Astrocyte of the cerebellum (primary cell): ENCODE results near the gene RHEB.

Experiments
- DNase-seq: peaks from one replicate; pipeline ENCODE4 v3.0.0-alpha.2; 2011; ENCODE audit warnings: low read depth
- H3K4me3 ChIP-seq: 2 replicates; pipeline ENCODE4 v1.5.1; 2011; ENCODE audit warnings: mild to moderate bottlenecking, low read depth, low read length, moderate library complexity
- CTCF ChIP-seq: IDR thresholded peaks from 2 replicates; pipeline ENCODE4 v1.5.1; 2012; ENCODE audit warnings: low read length, low read depth, moderate library complexity, mild to moderate bottlenecking; ENCODE audit errors: missing control alignments
- in situ Hi-C: cut with HindIII; loops from 2 replicates; pipeline ENCODE4 v1.10.0; 2017; ENCODE audit warnings: low sequenced_read_pairs

The RHEB gene

GRCh38 chr7:151468217-151469018 is 51.3 kb downstream of the RHEB start:
- in situ Hi-C loops: no loop called here

GRCh38 chr7:151465169-151465568 is 54.5 kb downstream of the RHEB start:
- H3K4me3 ChIP-seq: no peak overlapping the region
- no peak for TF ChIP-seq CTCF
- in situ Hi-C loops: no loop called here
- no peak for DNase-seq

More at GRCh38 chr7:151468217-151469018, 51.3 kb downstream of the RHEB start:
- DNase-seq: no peak
- no peak overlapping the region for H3K4me3 ChIP-seq
- no peak for TF ChIP-seq CTCF

- DNase-seq: no peak
- no peak for TF ChIP-seq CTCF
- no peak overlapping the region for H3K4me3 ChIP-seq
- in situ Hi-C loops: no loop called here
Observed at GRCh38 chr7:151462306-151462779, 57.4 kb downstream of the RHEB start.

GRCh38 chr7:151461942-151462230 is 57.8 kb downstream of the RHEB start:
- in situ Hi-C loops: no loop called here
- DNase-seq: no peak
- H3K4me3 ChIP-seq: no peak overlapping the region
- TF ChIP-seq CTCF: no peak

- in situ Hi-C loops: no loop called here
- H3K4me3 ChIP-seq: no peak overlapping the region
- TF ChIP-seq CTCF: no peak
- no peak for DNase-seq
Observed at GRCh38 chr7:151461096-151461941, 58.4 kb downstream of the RHEB start.

- TF ChIP-seq CTCF: no peak
- peak overlapping the region; percentile 8 for H3K4me3 ChIP-seq
- no peak for DNase-seq
- in situ Hi-C loops: no loop called here
Observed at GRCh38 chr7:151460474-151460855, 59.2 kb downstream of the RHEB start.
